ENCODE data around the gene CCR6.

DNA sequence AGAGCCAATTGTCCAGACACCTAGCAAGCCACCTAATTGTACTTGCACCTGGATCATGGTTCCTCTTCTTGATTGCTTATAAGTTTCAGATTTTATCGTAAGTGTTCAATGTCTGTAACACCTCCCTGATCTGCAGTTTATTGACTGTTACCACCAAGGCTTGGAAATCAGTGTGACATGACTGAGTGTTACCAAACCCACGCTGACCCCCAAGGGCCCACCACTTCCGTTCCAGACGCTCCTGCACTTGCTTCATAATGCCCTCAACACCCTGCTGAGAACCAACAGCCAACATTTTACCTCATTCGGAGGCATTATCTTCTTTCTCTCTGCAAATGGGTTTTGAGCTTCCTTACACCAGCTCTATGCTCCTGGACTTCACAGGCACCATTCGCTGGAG is 6.3 kb downstream of the CCR6 start:
- TF ChIP-seq POLR2A (IDR thresholded peaks at IDR 0.05): no peak
- TF ChIP-seq, protein P1, sequence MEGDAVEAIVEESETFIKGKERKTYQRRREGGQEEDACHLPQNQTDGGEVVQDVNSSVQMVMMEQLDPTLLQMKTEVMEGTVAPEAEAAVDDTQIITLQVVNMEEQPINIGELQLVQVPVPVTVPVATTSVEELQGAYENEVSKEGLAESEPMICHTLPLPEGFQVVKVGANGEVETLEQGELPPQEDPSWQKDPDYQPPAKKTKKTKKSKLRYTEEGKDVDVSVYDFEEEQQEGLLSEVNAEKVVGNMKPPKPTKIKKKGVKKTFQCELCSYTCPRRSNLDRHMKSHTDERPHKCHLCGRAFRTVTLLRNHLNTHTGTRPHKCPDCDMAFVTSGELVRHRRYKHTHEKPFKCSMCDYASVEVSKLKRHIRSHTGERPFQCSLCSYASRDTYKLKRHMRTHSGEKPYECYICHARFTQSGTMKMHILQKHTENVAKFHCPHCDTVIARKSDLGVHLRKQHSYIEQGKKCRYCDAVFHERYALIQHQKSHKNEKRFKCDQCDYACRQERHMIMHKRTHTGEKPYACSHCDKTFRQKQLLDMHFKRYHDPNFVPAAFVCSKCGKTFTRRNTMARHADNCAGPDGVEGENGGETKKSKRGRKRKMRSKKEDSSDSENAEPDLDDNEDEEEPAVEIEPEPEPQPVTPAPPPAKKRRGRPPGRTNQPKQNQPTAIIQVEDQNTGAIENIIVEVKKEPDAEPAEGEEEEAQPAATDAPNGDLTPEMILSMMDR (IDR thresholded peaks at IDR 0.05): no peak
